ENCODE results near the gene UGT1A8.

DNA sequence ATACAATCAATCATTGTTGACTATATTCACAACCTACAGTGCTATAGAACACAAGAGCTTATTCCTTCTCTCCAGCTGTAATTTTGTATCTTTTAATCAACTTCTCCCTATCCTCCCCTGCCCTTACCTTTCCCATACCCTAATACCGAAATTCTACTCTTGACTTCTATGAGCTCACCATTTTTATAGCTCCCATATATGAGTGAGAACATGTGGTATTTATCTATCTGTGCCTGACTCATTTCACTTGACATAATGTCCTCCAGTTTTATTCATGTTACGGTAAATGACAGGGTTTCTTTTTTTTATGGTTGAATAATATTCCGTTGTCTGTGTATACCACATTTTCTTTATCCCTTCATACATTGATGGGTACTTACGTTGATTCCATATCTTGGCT is 163.3 kb downstream of the UGT1A8 start:
- TF ChIP-seq POLR2AphosphoS5 (IDR thresholded peaks at IDR 0.05; ENCODE audit: low read depth, low read length) (no peak), TAF1 (IDR thresholded peaks at IDR 0.05; ENCODE audit: borderline replicate concordance, insufficient read depth, low read length) (no peak)
- TF ChIP-seq, protein P1, sequence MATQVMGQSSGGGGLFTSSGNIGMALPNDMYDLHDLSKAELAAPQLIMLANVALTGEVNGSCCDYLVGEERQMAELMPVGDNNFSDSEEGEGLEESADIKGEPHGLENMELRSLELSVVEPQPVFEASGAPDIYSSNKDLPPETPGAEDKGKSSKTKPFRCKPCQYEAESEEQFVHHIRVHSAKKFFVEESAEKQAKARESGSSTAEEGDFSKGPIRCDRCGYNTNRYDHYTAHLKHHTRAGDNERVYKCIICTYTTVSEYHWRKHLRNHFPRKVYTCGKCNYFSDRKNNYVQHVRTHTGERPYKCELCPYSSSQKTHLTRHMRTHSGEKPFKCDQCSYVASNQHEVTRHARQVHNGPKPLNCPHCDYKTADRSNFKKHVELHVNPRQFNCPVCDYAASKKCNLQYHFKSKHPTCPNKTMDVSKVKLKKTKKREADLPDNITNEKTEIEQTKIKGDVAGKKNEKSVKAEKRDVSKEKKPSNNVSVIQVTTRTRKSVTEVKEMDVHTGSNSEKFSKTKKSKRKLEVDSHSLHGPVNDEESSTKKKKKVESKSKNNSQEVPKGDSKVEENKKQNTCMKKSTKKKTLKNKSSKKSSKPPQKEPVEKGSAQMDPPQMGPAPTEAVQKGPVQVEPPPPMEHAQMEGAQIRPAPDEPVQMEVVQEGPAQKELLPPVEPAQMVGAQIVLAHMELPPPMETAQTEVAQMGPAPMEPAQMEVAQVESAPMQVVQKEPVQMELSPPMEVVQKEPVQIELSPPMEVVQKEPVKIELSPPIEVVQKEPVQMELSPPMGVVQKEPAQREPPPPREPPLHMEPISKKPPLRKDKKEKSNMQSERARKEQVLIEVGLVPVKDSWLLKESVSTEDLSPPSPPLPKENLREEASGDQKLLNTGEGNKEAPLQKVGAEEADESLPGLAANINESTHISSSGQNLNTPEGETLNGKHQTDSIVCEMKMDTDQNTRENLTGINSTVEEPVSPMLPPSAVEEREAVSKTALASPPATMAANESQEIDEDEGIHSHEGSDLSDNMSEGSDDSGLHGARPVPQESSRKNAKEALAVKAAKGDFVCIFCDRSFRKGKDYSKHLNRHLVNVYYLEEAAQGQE (IDR thresholded peaks at IDR 0.05; ENCODE audit: insufficient read depth in 1 of 2, low read depth in 2 of 2, low read length in 2 of 2), result no peak
